Lower leg skin (tissue), 3 donors: Measurements from ENCODE around the gene PCCA.

Experiments
- POLR2A ChIP-seq, 2 donors: fragments of 450-650 bp; IDR thresholded peaks; one replicate each; pipeline ENCODE4 v1.6.1; 2016 to 2017; ENCODE audit warnings: antibody characterized with exemption in 2 of 2, mild to moderate bottlenecking in 1 of 2, moderate library complexity in 1 of 2
- TF ChIP-seq, protein P1 (sequence below), 3 donors: fragments of 450-650 bp; IDR thresholded peaks; one replicate each; pipeline ENCODE4 v1.5.1; 2016; ENCODE audit warnings: antibody characterized with exemption in 3 of 3, mild to moderate bottlenecking in 3 of 3, moderate library complexity in 2 of 3

DNA sequence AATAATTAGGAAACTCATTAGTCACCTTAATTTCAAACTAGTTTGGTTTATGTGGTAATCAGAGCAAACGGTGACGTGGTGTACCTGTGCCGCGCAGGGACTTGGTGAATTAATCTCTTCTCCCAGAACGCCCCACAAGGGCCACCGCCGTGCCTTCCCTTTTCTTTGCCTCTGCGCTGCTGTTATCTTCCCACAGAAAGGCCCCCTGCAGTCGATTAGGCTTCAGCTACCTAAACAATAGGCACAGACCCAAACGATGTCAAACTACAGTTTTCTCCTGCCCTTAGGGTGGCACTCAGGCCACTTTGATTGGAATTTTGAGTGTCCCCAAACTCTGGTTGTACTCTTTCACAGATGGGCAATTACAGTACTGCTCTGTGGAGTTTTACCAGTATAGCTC, 384.2 kb downstream of the PCCA start:
- TF ChIP-seq, protein P1, sequence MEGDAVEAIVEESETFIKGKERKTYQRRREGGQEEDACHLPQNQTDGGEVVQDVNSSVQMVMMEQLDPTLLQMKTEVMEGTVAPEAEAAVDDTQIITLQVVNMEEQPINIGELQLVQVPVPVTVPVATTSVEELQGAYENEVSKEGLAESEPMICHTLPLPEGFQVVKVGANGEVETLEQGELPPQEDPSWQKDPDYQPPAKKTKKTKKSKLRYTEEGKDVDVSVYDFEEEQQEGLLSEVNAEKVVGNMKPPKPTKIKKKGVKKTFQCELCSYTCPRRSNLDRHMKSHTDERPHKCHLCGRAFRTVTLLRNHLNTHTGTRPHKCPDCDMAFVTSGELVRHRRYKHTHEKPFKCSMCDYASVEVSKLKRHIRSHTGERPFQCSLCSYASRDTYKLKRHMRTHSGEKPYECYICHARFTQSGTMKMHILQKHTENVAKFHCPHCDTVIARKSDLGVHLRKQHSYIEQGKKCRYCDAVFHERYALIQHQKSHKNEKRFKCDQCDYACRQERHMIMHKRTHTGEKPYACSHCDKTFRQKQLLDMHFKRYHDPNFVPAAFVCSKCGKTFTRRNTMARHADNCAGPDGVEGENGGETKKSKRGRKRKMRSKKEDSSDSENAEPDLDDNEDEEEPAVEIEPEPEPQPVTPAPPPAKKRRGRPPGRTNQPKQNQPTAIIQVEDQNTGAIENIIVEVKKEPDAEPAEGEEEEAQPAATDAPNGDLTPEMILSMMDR (IDR thresholded peaks at IDR 0.05): no peak
- TF ChIP-seq POLR2A (IDR thresholded peaks at IDR 0.05): no peak
